GM18508 (cell line): ENCODE data around the gene LOC101059915.
"Not testable (repeated sequence)": the region's sequence is repeated elsewhere in the genome, so short reads cannot be mapped to it uniquely, and the experiment has no call there.

ENCODE experiments used
- ATAC-seq: cut with Tn5 transposase; IDR thresholded peaks from one replicate; pipeline ENCODE4 v1.9.1; 2021; ENCODE audit warnings: moderate number of reproducible peaks; ENCODE audit not compliant: insufficient read depth, unreplicated experiment

The LOC101059915 gene

DNA sequence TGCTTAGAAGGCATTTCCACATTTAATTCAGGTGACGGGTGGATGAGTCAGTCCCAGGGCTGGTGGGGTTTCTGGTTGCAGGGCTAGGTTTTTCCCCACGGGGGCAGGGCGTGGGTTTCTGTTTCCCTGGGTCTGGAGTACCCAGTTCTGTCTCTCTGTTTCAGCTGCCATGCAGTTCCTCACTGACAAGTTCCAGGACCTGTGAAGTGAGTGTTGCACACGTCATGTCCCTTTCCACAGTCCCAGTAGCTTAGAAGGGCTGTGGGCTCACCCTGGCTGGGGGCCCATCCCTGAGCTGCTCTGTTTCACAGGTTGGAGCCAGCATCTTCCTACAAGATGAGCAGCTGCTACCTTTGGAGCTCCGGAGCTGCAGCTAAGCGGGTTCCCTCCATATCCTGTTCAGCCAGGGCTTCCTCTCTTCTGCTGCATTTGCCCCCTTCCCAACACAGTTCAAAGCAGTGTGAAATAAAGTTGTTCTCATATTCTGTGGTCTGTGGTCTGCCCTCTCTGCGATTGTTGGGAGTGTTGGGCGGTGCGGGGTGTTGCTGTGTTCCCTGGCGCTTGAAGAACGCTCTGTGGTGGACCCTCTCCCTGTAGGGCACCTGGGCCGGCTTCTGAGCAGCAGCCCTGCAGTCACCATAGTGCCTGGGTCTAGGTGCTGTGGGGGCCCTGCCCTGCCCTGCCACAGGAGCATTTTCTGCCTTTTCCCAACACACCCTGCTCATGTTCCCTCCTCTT, 3.9 kb downstream of the LOC101059915 start:
- no peak for ATAC-seq

DNA sequence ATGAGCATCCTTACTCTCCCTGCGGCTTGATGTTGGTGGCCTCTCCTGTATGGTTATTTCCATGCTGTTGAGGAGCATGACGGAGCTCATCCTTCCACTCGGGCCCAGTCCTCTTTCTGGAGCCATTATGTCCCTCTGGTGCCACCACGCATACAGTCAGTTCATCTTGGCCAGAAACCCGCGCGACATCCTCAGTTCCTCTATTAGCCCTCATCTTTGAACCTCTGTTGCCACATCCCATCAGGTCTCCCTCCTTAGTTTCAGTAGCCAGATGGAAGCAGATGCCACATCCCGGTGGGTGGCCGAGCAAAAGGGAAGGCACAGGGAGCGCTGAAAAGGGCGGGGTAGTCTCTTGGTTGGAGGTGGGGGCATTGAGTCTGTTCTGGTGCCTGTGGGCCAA, 4.6 kb downstream of the LOC101059915 start:
- ATAC-seq, result no peak

DNA sequence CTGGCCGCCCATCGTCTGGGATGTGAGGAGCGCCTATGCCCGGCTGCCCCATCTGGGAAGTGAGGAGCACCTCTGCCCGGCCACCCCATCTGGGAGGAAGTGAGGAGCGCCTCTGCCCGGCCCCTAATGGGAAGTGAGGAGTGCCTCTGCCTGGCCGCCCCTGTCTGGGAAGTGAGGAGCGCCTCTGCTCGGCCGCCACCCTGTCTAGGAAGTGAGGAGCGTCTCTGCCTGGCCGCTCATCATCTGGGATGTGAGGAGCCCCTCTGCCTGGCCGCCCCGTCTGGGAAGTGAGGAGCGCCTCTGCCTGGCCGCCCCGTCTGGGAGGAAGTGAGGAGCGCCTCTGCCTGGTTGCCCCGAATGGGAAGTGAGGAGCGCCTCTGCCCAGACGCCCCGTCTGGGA, 8.3 kb downstream of the LOC101059915 start:
- not testable (repeated sequence) for ATAC-seq

DNA sequence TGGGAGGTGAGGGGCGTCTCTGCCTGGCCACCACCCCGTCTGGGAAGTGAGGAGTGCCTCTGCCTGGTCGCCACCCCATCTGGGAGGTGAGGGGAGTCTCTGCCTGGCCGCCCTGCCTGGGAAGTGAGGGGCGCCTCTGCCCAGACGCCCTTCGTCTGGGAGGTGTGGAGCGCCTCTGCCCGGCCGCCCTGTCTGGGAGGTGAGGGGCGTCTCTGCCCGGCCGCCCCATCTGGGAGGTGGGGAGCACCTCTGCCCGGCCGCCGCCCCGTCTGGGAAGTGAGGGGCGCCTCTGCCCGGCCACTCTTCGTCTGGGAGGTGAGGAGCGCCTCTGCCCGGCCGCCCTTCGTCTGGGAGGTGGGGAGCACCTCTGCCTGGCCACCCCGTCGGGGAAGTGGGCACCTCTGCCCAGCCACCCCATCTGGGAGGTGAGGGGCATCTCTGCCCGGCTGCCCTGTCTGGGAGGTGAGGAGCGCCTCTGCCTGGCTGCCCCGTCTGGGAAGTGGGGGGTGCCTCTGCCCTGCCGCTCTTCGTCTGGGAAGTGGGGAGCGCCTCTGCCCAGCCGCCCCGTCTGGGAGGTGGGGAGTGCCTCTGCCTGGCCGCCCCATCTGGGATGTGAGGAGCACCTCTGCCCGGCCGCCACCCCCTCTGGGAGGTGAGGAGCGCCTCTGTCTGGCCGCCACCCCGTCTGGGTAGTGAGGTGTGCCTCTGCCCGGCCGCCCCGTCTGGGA, 8.9 kb downstream of the LOC101059915 start:
- ATAC-seq, result not testable (repeated sequence)

DNA sequence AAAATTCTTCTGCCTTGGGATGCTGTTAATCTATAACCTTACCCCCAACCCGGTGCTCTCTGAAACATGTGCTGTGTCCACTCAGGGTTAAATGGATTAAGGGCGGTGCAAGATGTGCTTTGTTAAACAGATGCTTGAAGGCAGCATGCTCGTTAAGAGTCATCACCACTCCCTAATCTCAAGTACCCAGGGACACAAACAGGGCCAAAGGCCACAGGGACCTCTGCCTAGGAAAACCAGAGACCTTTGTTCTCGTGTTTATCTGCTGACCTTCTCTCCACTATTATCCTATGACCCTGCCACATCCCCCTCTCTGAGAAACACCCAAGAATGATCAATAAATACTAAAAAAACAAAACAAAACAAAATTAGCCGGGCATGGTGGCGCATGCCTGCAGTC, 9.8 kb downstream of the LOC101059915 start:
- not testable (repeated sequence) for ATAC-seq

DNA sequence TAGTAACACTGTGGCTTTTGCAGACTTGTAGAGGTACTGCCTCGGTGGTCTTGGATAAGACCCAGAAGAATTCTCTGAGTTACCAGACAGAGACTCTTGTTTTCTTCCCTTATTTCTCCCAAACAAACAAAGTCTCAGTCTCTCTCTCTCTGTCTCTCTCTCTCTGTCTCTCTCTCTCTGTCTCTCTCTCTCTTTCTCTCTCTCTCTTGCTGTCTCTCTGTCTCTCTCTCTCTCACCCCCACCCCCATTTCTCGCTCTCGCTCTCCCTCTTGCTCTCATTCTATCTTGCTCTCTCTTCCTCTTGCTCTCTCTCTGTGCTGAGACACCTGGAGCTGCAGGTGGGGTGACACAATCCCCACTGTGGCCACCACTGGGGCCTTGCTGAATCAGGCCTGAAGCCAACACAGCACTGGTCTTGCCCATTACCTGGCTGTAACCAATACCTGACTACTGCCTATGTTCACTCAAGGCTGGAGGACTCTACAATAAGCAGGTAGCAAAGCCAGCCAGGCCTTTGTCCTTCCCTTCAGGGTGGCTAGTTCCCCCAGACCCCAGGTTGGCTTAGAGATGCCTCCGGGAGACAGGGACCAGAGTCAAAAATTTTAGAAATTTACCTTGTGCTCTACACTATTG, 12.3 kb downstream of the LOC101059915 start:
- ATAC-seq, result no peak

DNA sequence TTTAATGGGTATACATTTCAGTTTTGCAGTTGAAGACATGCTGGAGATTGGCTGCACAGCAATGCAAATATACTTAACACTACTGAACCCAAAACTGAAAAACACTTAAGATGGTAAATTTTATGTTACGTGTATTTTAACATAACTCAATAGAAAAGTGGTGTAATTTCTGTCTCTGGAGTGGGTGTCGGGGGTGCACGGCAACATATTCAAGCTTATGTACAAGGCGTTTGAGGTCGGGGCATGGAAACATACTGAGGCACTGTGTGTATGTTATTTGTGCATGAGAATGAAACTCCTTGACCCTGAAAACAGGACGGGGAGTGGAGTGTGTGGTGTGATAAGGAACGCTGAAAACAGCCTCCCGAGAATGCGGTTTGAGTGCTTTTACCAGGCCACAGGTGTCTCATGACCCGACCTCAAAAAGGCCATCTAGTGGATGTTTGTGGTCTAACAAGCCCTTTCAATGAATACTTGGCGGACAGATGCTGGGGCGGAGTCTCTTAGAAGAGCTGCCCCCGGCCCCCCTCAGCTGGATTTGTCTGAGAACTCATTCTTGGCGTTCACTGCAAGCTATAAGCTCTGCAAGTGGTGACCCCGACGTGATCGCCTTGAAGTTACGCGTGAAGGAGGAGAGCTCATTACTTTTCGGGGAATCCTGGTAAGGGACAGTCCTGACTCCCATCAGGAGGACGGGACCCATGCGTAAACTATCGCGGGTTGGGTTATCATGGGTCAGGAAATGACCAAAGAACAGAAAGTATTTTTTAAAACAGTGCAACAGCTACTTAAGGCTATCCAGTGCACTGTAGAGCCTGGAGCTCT, 29.5 kb downstream of the LOC101059915 start:
- ATAC-seq, result not testable (repeated sequence)

DNA sequence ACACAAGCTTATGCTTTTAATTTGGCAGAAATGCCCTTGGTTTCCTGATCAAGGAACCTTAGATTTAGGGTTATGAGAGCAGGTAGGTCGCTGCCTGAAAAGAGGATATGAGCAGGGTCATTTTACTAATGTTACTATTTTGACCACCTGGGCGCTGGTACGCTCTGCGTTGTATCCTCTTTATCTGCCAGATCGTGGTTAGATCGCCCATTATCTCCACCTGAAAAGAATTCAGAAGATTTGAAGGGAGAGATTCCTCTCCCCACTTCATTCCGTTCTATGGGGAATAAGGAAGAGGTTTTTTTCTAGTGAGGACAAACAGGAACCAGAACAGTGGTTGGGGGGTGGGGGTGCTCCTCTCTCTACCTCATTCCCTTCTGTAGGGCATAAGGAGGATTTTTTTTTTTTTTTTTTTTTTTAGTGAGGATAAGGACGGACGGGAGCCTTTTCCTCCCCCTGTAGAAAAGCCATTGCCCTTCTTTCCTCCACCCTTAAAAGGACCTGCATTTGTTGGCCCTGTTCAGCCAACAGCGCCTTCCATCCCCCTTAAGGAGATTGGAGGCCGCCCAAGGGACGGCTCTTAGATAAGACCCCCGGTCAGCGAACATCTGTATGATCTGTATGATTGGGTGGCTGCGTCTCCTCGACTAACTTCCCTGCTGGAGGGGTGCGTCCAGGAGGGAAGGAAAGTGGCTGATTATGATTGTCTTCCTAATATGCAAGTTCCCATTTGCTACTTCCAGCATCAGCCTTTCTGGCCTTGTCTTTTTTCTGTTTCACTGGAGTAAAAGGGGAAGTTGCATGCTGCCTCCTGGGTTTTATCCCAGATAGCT, 30.3 kb downstream of the LOC101059915 start:
- ATAC-seq, result not testable (repeated sequence)

DNA sequence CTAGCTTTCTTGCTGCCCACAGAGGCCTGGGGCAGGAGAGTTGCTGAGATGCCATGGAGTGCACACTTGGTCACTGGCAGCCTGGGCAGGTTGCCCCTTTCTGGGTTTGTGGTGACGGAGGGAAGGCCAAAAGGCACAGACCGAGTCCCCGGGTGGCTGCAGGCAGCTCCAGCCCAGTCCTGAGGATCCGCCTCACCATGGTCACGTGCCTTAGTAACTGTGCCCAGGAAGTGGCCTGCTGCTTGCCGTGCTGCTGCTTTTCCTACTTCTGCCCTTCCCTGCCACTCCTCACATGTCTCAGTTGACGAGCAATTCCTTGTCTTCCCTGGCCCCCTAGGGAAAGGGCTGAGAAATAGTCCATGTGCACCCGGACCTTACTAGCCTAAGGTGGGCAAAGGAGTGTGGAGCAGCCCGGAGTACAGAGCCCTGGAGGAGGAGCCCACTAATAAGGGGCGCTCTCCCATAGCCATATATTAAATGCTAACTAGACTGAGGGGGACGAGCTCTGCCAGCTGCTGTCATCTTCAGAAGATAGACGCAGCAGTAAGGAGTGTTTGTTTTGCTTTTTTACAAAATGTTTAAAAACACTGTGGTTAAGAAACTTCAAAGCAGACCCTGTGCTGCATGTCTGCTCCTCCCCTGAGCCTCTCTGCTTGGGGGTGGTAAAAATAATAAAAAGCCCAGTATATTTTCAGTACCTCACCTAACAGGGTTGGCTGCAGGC, 31.1 kb downstream of the LOC101059915 start:
- not testable (repeated sequence) for ATAC-seq

DNA sequence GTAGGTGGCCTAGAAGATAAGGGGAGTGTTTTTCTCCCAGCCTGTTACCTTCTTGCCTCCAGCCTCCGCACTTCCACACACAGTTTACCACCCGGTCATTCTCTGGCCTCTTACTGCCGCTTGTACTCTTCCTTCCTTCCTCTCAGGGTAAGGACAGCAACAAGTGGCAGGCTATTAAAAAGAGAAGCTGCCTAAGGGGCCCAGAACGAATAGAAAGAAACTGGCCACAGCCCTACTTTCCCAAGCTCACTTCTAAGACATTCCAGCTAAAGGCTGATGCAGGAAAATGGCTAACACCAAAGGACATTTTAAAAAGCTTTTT, 31.6 kb downstream of the LOC101059915 start:
- not testable (repeated sequence) for ATAC-seq

DNA sequence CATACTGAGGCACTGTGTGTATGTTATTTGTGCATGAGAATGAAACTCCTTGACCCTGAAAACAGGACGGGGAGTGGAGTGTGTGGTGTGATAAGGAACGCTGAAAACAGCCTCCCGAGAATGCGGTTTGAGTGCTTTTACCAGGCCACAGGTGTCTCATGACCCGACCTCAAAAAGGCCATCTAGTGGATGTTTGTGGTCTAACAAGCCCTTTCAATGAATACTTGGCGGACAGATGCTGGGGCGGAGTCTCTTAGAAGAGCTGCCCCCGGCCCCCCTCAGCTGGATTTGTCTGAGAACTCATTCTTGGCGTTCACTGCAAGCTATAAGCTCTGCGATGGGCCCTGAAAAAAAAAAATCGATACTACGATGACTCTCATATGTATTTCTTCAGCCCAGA, 35.5 kb downstream of the LOC101059915 start:
- ATAC-seq, result not testable (repeated sequence)

DNA sequence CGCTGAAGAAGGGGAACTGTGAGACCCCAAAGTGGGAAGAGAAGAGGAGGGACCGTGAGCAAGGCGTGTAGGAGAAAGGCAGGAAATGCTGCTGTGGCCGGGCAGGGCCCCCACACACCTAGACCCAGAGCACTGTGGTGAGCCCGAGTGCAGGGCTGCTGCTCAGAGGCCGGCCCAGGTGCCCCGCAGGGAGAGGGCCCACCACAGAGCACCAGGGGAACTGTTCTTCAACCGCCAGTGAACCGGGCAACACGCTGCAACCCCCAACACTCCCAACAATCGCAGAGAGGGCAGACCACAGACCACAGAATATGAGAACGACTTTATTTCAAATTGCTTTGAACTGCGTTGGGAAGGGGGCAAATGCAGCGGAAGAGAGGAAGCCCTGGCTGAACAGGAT, 46.7 kb downstream of the LOC101059915 start:
- ATAC-seq, result not testable (repeated sequence)

DNA sequence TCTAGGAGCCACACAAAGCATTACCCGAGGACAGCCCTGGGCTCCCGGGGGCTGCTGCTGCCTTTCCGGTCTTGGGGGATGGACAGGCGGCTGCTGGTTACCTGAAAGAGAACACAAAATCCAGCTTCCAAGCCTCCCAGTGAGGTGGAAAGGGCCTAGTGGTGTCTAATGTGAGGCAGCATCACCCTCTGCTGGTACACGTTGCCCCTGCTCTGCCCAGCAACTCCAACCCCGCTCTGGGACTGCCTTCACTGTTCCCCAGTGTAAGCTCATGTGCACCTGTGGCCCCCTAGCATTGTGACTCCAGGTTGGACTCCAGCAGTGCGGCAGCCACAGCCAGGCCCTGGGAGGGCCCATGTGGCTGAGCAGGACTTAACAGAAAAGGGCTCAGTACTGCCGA, 48.2 kb downstream of the LOC101059915 start:
- not testable (repeated sequence) for ATAC-seq

DNA sequence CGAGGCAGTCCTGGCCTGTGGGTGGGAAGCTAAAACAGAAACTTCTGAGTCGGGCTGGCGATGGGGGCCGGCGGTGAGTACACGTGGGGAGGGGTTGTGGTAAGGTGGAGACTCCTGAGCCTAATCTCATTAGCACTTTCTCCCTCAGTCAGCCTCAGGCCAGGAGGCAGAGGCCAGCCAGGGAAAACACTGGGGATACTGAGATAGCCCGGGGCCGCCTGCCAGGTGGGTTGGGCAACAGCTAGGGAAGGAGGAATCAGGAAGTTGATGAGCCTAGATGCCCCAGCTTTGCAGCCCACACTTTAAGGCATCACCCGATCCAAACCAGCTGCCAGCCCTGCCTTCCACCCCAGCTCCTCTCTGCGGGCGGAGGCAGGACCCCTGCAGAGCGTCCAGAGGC, 49.0 kb downstream of the LOC101059915 start:
- ATAC-seq, result not testable (repeated sequence)

DNA sequence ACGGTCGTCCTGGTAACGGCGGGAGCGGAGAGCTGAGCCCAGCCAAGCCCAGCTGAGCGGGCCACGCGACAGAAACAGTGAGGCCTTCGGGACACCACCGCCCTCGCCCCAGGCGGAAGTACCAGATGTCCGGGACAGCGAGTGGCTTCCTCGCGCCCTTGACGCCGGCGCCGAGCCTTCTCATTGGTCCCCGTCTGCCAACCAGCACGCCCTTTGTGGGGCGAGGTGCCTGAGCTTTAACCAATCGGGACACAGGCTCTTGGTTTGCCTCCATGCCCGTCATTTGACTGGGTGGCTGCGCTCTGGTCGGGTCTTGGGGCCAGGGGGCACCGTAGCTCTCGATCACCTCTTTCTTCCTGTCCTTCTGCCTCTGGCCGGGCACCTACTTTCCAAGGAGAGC, 50.8 kb downstream of the LOC101059915 start, which contains the start of gene CXorf49:
Gene CXorf49 (minus strand): TSS at position 101 of the 400 bp plus-strand sequence. CDS start 134 bp downstream, outside the sequence.
- not testable (repeated sequence) for ATAC-seq

DNA sequence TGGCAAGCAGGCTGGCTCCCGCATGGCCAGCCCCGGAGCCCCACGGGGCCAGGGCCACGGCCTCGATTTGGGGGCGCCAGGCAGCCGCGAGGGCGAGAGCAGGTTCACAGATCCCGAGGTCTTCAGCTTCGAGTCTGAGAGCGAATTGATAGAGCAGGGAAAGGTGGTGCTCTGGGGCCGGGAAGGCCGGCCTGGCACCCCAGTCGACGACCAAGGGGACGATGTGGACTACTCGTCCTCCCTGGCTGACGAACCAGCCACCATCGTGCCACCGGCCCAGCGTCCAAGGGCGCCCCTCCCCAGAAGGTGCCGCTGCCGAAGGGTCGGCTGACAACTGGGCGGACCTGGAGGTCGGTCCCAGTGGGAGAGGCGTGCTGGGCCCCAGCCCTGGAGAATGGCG, 51.8 kb downstream of the LOC101059915 start:
- not testable (repeated sequence) for ATAC-seq

DNA sequence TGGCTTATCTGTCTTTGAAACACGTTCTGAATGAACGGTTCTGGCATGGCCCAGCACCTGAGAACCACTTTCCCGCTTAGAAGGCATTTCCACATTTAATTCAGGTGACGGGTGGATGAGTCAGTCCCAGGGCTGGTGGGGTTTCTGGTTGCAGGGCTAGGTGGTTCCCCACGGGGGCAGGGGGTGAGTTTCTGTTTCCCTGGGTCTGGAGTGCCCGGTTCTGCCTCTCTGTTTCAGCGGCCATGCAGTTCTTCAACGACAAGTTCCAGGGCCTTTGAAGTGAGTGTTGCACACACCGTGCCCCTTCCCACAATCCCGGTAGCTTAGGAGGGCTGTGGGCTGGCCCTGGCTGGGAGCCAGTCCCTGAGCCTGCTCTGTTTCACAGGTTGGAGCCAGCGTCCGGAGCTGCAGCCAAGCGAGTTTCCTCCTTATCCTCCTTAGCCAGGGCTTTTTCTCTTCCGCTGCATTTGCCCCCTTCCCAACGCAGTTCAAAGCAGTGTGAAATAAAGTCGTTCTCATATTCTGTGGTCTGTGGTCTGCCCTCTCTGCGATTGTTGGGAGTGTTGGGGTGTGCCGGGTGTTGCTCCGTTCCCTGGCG, 53.0 kb downstream of the LOC101059915 start:
- not testable (repeated sequence) for ATAC-seq
